ENCODE measurements around the gene OTOP2.
"Not testable (repeated sequence)": the region's sequence is repeated elsewhere in the genome, so short reads cannot be mapped to it uniquely, and the experiment has no call there.

Gene OTOP2

DNA sequence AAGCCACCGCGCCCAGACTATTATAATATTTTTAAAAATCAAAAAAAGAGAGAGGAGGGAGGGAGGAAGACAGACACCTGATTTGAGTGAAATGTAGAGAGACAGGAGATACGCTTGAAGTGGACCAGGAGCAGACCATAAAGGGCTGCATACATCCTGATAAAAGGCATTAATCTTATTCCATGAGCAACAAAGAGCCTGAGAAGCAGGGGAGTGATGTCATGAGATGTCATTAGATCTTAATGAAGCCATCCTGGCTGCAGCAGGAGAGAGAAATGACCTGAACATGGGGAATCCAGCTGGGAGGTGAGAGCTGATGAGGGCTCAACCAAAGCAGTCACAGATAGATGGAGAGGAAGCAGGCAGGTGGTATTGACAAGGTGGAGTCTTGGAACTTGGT, 53.7 kb downstream of the OTOP2 start:
- DNase-seq: no peak

DNA sequence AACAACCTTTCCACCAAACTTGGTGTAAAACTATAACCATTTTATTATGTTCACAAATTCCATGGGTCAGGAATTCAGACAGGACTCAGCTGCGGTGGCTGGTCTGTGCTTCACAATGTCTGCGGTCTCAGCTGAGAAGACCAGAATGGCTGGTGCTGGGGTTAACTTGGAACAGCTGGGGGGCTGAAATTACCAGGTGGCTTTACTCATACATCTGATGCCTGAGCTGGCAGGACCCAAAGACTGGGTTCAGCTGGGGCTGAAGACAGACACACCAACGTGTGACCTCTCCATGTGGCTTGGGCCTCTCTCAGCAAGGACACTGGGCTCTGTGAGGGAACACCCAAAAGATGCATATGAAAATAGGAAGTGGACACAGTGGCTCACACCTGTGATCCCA, 54.2 kb downstream of the OTOP2 start:
- no peak for DNase-seq

DNA sequence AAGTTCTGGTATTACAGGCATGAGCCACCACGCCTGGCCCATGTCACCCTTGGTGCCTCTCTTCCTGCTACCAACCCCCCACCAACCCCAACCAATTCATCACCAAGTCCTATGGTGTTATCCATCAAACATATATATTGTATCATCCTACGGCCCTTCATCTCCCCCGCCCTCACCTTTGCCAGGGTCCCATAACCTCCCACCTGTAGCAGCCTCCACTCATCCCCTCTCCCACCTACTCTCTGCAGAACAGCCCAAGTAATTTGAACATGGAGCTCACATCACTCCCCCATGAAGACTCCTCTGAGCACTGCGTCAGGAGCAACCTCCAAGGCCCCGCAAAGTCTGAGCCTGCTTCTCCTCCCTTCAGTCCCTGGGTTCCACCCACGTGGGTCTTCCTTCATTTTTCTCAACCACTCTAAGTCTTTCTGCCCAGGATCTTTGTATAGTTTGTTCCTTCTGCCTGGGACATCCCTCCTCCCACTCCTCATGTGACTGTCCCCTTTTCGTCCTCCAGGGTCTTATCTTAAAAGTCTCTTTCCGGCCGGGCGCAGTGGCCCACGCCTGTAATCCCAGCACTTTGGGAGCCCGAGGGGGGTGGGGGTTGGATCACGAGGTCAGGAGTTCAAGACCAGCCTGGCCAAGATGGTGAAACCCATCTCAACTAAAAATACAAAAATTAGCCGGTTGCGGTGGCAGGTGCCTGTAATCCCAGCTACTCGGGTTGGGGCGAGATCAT, 55.5 kb downstream of the OTOP2 start:
- DNase-seq: no peak

DNA sequence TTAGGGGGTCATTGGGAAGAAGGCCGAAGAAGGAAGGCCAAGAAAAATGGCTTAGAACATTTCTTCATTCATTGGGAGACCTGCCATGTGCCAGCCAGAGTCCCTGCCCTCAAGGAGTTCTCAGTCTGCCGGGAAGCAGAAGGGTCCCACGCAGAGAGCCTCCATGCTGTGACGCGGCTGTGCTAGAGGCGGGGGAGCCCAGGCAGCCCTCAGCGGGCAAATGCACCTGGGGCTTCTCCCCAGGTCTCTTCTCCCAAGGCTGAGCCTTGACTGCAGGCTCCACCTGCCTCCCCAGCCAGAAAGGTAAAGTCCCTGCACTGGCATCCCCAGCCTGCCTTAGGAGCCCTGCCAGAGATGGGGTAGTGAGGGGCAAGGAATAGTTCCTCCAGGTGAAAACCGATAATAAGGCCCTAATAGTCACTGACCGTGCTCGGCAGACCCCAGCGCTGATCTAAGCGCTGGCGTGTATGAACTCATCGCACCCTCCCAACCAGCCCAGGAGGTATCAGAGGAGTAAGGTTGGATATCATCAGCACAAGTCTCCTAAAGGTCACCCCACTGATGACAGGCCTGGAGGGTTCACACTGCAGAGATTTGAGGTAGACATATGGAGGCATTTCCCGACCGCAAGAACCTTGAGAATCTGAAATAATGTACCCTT, 57.4 kb downstream of the OTOP2 start:
- no peak for DNase-seq

DNA sequence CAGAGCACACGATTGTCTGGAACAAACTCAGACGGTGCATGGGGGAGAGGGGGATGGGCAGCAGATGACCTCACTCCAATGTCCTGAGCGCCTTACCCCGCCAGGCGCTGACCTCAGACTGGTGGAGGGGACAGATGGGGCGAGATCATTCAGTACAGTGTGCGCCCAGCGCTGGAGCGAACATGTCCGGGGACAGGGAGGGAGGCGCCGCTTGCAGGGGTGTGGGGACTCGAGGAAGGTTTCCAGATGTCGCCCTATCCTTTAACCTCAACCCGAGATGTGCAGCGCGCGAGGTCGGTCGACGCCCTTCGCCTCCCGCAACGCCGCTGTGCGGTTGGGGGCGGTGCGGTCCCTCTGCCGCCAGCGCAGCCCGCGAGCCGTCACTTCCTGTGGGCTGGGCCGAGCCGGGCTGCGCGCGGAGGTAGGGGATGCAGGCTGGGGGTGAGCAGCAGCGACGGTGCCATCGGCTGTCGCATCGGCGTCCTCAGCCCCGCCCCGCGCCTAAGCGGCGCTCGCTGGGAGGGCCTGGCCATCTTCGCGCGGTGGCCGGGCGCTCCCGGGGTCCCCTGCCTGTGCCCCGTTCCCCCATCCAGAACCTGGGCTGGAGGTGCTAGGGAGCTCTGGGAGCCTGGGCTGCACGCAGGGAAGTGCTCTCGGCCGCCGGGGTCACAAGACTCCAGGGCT, 58.0 kb downstream of the OTOP2 start:
- no peak for DNase-seq

DNA sequence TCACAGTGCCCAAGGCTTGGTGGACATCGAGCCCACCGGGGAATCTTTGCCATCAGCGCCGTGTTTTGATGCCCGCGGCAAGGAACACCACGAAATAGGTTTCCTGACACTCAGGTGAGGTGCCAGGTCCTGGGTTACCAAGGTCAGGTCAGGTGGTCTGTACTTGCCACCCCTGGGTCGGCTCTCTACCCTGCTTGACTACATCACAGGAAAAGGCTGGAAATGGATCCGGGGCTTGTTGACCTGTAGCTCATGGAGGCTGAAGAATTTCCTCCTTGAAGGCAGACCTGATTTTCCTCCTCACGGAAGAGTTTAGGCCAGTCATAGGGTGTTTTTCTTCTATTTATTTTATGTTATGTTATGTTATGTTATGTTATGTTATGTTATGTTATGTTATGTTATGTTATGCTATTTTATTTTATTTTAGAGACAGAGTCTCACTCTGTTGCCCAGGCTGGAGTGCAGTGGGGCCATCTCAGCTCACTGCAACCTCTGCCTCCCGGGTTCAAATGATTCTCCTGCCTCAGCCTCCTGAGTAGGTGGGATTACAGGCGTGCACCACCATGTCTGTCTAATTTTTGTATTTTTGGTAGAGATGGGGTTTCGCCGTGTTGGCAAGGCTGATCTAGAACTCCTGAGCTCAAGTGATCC, 58.7 kb downstream of the OTOP2 start:
- not testable (repeated sequence) for DNase-seq

Measured in NCI-H187 treated with DMSO at 0.1 percent for 48 hours (cell line).